GM10248 (cell line): Measurements from ENCODE around the gene TMOD4.

Experiments used
- CTCF ChIA-PET: fragments of 300-600 bp; sonication (Branson Sonifier 250); formaldehyde crosslinking; extraction: SDS; loops from one replicate; lab custom pipeline; 2021; ENCODE audit warnings: antibody characterized with exemption; lab: Yijun Ruan, JAX
- POLR2A ChIA-PET: fragments of 350-650 bp; sonication (Branson Sonifier 250); formaldehyde crosslinking; extraction: SDS; loops from one replicate; lab custom pipeline; 2020; ENCODE audit warnings: antibody characterized with exemption; lab: Yijun Ruan, JAX
- DNase-seq: peaks from one replicate; pipeline ENCODE4 v3.0.0; 2012; ENCODE audit errors: extremely low spot score
- CTCF ChIP-seq: IDR thresholded peaks from 2 replicates; pipeline ENCODE4 v1.5.1; 2012; ENCODE audit warnings: mild to moderate bottlenecking, low read depth; ENCODE audit errors: extremely low read depth, missing control alignments, control extremely low read depth

Gene TMOD4

GRCh38 chr1:151175041-151175741 lies 590 bp downstream of the TMOD4 start:
- no peak for TF ChIP-seq CTCF
- DNase-seq = no peak
- ChIA-PET CTCF (interaction anchor here (0.7 to 1.7 kb wide), 13 partner anchors 9 to 77 kb away, joined by 3 to 6 read pairs (median 4); partner anchors contain the start of genes TNFAIP8L2 and VPS72), POLR2A (no interaction called here)

- TF ChIP-seq CTCF = no peak
- ChIA-PET POLR2A (no interaction called here), CTCF (interaction anchor here (1.3 to 2.0 kb wide), 7 partner anchors 8 to 175 kb away, joined by 3 to 7 read pairs (median 4); partner anchors contain the start of gene TNFAIP8L2)
- DNase-seq = no peak
Measured at GRCh38 chr1:151171190-151171589, 4.6 kb downstream of the TMOD4 start.

GRCh38 chr1:151167116-151167515 lies 8.7 kb downstream of the TMOD4 start:
- POLR2A ChIA-PET = no interaction called here
- CTCF ChIA-PET = interaction anchor here (1.1 to 3.6 kb wide), 6 partner anchors 10 to 142 kb away, joined by 3 to 16 read pairs (median 3); partner anchors contain the start of genes TNFAIP8L2 and VPS72
- TF ChIP-seq CTCF = no peak
- DNase-seq = no peak

- CTCF ChIA-PET = interaction anchor here (1.5 to 3.6 kb wide), 4 partner anchors 10 to 142 kb away, joined by 3 to 16 read pairs (median 3); partner anchors contain the start of gene TNFAIP8L2
- POLR2A ChIA-PET = interaction anchor here (0.6 kb wide), 1 partner anchor 103 kb away, joined by 3 read pairs; no protein-coding TSS in a partner anchor
- DNase-seq = no peak
- no peak for TF ChIP-seq CTCF
Measured at GRCh38 chr1:151166505-151166956, 9.2 kb downstream of the TMOD4 start.

- DNase-seq = peak; percentile 94
- TF ChIP-seq CTCF = no peak
- ChIA-PET POLR2A (interaction anchor here (0.6 to 1.1 kb wide), 3 partner anchors 9 to 103 kb away, joined by 3 read pairs; partner anchors contain the start of genes TNFAIP8L2 and VPS72), CTCF (interaction anchor here (1.4 to 3.6 kb wide), 7 partner anchors 9 to 86 kb away, joined by 3 to 16 read pairs (median 4); partner anchors contain the start of gene TNFAIP8L2)
Measured at GRCh38 chr1:151165738-151166504, 9.9 kb downstream of the TMOD4 start, which contains the start of the genes LYSMD1 and SCNM1. TSS of gene LYSMD1 (minus strand) at chr1:151165902. CDS start at chr1:151165258, 644 bp downstream. TSS of gene SCNM1 (plus strand) at chr1:151166144. CDS start at chr1:151166153, 9 bp downstream.
